IMR-90 (cell line): Measurements from ENCODE around the gene WIPF2. TPM values are rescaled to one million over a fixed set of nuclear protein-coding genes. Genes with fewer than 3 reads are reported as not detected.

Source experiments
- ATAC-seq: fragments of 200-7000 bp; cut with Tn5 transposase; 2 replicates; pipeline ENCODE4 v1.9.1; 2020; ENCODE audit warnings: low read depth, mild to moderate bottlenecking, moderate library complexity
- BruUV-seq: library from RNA; stranded (reverse); fragments of 400-500 nt; replicated peaks from 2 replicates; lab custom pipeline; 2021; lab: Mats Ljungman, UMichigan
- CTCF ChIA-PET: fragments of 300-600 bp; formaldehyde crosslinking; extraction: SDS; loops from one replicate; lab custom pipeline; 2021; ENCODE audit warnings: antibody characterized with exemption; lab: Yijun Ruan, JAX
- POLR2A ChIA-PET: fragments of 300-600 bp; sonication (Branson Sonifier 250); formaldehyde crosslinking; loops from one replicate; lab custom pipeline; 2022; ENCODE audit warnings: antibody characterized with exemption; ENCODE audit not compliant: unreplicated experiment; lab: Charles Lee
- DNase-seq: peaks from one replicate; pipeline ENCODE4 v3.0.0; 2013
- H2AFZ ChIP-seq: replicated peaks from 2 replicates; pipeline ENCODE3; 2013; ENCODE audit warnings: low read length, mild to moderate bottlenecking; ENCODE audit not compliant: poor library complexity
- H2AK5ac ChIP-seq: 2 replicates; pipeline ENCODE4 v1.6.1; 2013; ENCODE audit warnings: low read depth, low read length, inconsistent platforms
- H2AK9ac ChIP-seq: replicated peaks from 2 replicates; pipeline ENCODE3; 2013; ENCODE audit warnings: mild to moderate bottlenecking, low read depth, low read length, moderate library complexity; ENCODE audit not compliant: poor library complexity
- H2BK120ac ChIP-seq: 2 replicates; pipeline ENCODE4 v1.6.1; 2013; ENCODE audit warnings: low read depth, low read length, inconsistent platforms
- H2BK15ac ChIP-seq: 3 replicates; pipeline ENCODE4 v1.6.1; 2013; ENCODE audit warnings: low read depth, low read length, inconsistent platforms
- H2BK20ac ChIP-seq: 2 replicates; pipeline ENCODE4 v1.6.1; 2013; ENCODE audit warnings: low read depth, mild to moderate bottlenecking, inconsistent platforms, low read length, moderate library complexity
- H2BK5ac ChIP-seq: 2 replicates; pipeline ENCODE4 v1.6.1; 2013; ENCODE audit warnings: mild to moderate bottlenecking, low read depth, low read length, inconsistent platforms; ENCODE audit not compliant: poor library complexity, severe bottlenecking
- H3K14ac ChIP-seq: replicated peaks from 2 replicates; pipeline ENCODE4 v1.6.1; 2013; ENCODE audit warnings: low read depth, low read length, inconsistent platforms
- H3K18ac ChIP-seq: 2 replicates; pipeline ENCODE4 v1.6.1; 2013; ENCODE audit warnings: low read depth, low read length, control low read depth
- H3K23ac ChIP-seq: 2 replicates; pipeline ENCODE4 v1.6.1; 2013; ENCODE audit warnings: low read depth, low read length, inconsistent platforms
- H3K27ac ChIP-seq: 2 replicates; pipeline ENCODE4 v1.5.1; 2013; ENCODE audit warnings: mild to moderate bottlenecking, control low read depth, low read length; ENCODE audit not compliant: insufficient read depth
- H3K27me3 ChIP-seq: 2 replicates; pipeline ENCODE4 v1.6.1; 2013; ENCODE audit warnings: low read length; ENCODE audit not compliant: control insufficient read depth, insufficient read depth
- H3K36me3 ChIP-seq: 2 replicates; pipeline ENCODE4 v1.6.1; 2013; ENCODE audit warnings: low read length, mixed read lengths; ENCODE audit not compliant: control insufficient read depth, insufficient read depth
- H3K4ac ChIP-seq: 2 replicates; pipeline ENCODE4 v1.6.1; 2013; ENCODE audit warnings: low read depth, low read length, inconsistent platforms
- H3K4me1 ChIP-seq: 2 replicates; pipeline ENCODE4 v1.6.1; 2013; ENCODE audit warnings: low read length, mixed read lengths; ENCODE audit not compliant: control insufficient read depth, insufficient read depth
- H3K4me2 ChIP-seq: 2 replicates; pipeline ENCODE4 v1.6.1; 2013; ENCODE audit warnings: low read depth, mild to moderate bottlenecking, control low read depth, low read length, moderate library complexity
- H3K4me3 ChIP-seq: 2 replicates; pipeline ENCODE4 v1.5.1; 2013; ENCODE audit warnings: low read depth, mild to moderate bottlenecking, control low read depth, low read length, moderate library complexity; ENCODE audit not compliant: insufficient read depth
- H3K56ac ChIP-seq: 2 replicates; pipeline ENCODE4 v1.6.1; 2013; ENCODE audit warnings: low read length, inconsistent platforms; ENCODE audit not compliant: insufficient read depth; ENCODE audit errors: extremely low read depth
- H3K79me1 ChIP-seq, 2 experiments: 2 replicates each; pipeline ENCODE4 v1.6.1; 2013; ENCODE audit warnings: low read length in 2 of 2, inconsistent platforms in 1 of 2, low read depth in 1 of 2
- H3K9ac ChIP-seq: 2 replicates; pipeline ENCODE4 v1.6.1; 2013; ENCODE audit warnings: low read depth, low read length, control low read depth
- H3K9me1 ChIP-seq: 2 replicates; pipeline ENCODE4 v1.6.1; 2013; ENCODE audit warnings: low read length, inconsistent platforms; ENCODE audit not compliant: insufficient read depth
- H3K9me3 ChIP-seq: 2 replicates; pipeline ENCODE4 v1.6.1; 2013; ENCODE audit warnings: low read length; ENCODE audit not compliant: control insufficient read depth, insufficient read depth
- H4K20me1 ChIP-seq: 2 replicates; pipeline ENCODE4 v1.6.1; 2013; ENCODE audit warnings: low read length, inconsistent platforms; ENCODE audit not compliant: insufficient read depth
- H4K5ac ChIP-seq: 2 replicates; pipeline ENCODE4 v1.6.1; 2013; ENCODE audit warnings: mild to moderate bottlenecking, low read depth, low read length, control low read depth
- H4K8ac ChIP-seq, 2 experiments: 2 replicates each; pipeline ENCODE4 v1.6.1; 2013; ENCODE audit warnings: low read depth in 2 of 2, low read length in 2 of 2, control low read depth in 1 of 2, inconsistent platforms in 1 of 2
- H4K91ac ChIP-seq: 2 replicates; pipeline ENCODE4 v1.6.1; 2013; ENCODE audit warnings: low read depth, low read length, inconsistent platforms; ENCODE audit not compliant: insufficient read depth
- CHD1 ChIP-seq: IDR thresholded peaks from 2 replicates; pipeline ENCODE4 v1.6.1; 2012; ENCODE audit warnings: low read depth, low read length, improper control_type of control experiment
- CTCF ChIP-seq: conservative IDR thresholded peaks from 2 replicates; pipeline ENCODE4 v1.5.1; 2012; ENCODE audit warnings: mild to moderate bottlenecking, low read depth, low read length, improper control_type of control experiment
- ELK1 ChIP-seq: fragments of 150-350 bp; IDR thresholded peaks from 2 replicates; pipeline ENCODE4 v1.6.1; 2016; ENCODE audit warnings: low read depth, mild to moderate bottlenecking, low read length, moderate library complexity, borderline replicate concordance
- FOS ChIP-seq: fragments of 150-350 bp; IDR thresholded peaks from 2 replicates; pipeline ENCODE4 v1.6.1; 2016; ENCODE audit warnings: low read depth, low read length
- MXI1 ChIP-seq: IDR thresholded peaks from 2 replicates; pipeline ENCODE4 v1.6.1; 2012; ENCODE audit warnings: low read depth, mild to moderate bottlenecking, low read length, moderate library complexity, borderline replicate concordance
- NFE2L2 ChIP-seq: fragments of 150-350 bp; IDR thresholded peaks from 2 replicates; pipeline ENCODE4 v1.6.1; 2016; ENCODE audit warnings: low read depth, mild to moderate bottlenecking, low read length
- POLR2A ChIP-seq: IDR thresholded peaks from 2 replicates; pipeline ENCODE4 v1.6.1; 2012; ENCODE audit warnings: mild to moderate bottlenecking, low read depth, low read length
- RAD21 ChIP-seq: IDR thresholded peaks from 2 replicates; pipeline ENCODE4 v1.6.1; 2012; ENCODE audit warnings: low read length, improper control_type of control experiment
- SMC3 ChIP-seq: fragments of 150-350 bp; IDR thresholded peaks from 2 replicates; pipeline ENCODE4 v1.6.1; 2016; ENCODE audit warnings: low read depth, mild to moderate bottlenecking, antibody characterized with exemption, low read length, moderate library complexity
- USF2 ChIP-seq: fragments of 150-350 bp; IDR thresholded peaks from 2 replicates; pipeline ENCODE4 v1.6.1; 2017; ENCODE audit warnings: mild to moderate bottlenecking, antibody characterized with exemption, low read length, low read depth
- WGBS, 2 experiments: methylation state at CpG; one replicate each; pipeline versions ENCODE4 v1.1.5 to v1.1.7; 2013; ENCODE audit warnings: missing lambda C conversion rate in 2 of 2; ENCODE audit not compliant: insufficient read length in 1 of 2; ENCODE audit errors: extremely low coverage in 2 of 2; 5-methylcytosine and 5-hydroxymethylcytosine counted together
- dilution Hi-C: fragments of 300-500 bp; cut with HindIII; formaldehyde crosslinking; loops from one replicate; pipeline ENCODE4 v1.14.3; 2018; ENCODE audit warnings: low sequenced_read_pairs; ENCODE audit not compliant: unreplicated experiment
- in situ Hi-C: fragments of 300-500 bp; cut with MboI; formaldehyde crosslinking; loops from 3 replicates; pipeline ENCODE4 v1.14.3; 2019; ENCODE audit warnings: low sequenced_read_pairs, inconsistent platforms, mixed read lengths
- intact Hi-C: fragments of 100-400 bp; cut with micrococcal nuclease; formaldehyde crosslinking; loops from 2 replicates; pipeline ENCODE4 v1.10.0; 2022
- polyA plus RNA-seq, 3 experiments: library from polyadenylated mRNA; depleted of rRNA; stranded (reverse); fragments of >200 nt; gene quantifications; 2 replicates each; pipeline ENCODE4 v1.2.3, GENCODE V29; 2012; ENCODE audit warnings: low replicate concordance in 1 of 3
- total RNA-seq: library from RNA; depleted of rRNA; stranded (reverse); fragments of >200 nt; gene quantifications from 2 replicates; pipeline ENCODE4 v1.2.3, GENCODE V29; 2012

Gene WIPF2
- total and polyA plus RNA-seq, 2 of the 4 experiments (the other 2 are of a cell fraction) = 2.0 to 8.9 TPM

DNA sequence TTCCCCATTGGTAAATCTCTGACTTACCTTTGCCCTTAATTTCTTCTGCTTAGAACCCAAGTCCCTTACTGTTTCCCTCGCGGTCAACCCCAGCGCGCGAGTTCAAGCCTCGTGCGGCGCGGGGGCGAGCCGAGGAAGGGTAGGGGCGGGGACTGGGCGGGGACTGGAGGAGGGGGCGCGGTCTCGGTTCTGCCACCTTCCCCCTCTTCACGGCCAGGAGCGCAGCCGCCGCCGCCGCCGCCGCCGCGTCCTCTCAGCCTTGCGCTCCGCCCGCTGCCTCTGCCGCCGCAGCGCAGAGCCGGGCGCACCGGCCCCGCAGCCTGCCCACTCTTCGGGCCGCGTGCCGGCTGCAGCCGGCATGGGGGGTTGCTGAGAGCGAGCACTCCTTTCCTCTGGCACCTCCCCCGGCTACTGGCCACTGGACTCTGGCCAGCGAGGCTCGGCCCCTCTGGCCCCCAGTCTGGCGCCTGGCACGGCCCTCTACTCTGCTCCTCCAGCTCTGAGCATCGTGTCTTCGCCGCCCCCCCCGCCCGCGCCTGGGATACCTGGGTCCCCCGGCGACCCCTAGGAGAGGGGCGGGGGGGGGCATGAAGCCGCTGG is 41.7 kb upstream of the WIPF2 start, which contains the start of gene RAPGEFL1 (continued):
- no peak for TF ChIP-seq USF2

GRCh38 chr17:40178021-40178601 is 41.0 kb upstream of the WIPF2 start:
- H3K9me3 ChIP-seq = no peaks in the 10 kb centered on the region
- no peak overlapping the region for H2AK5ac ChIP-seq
- 72% methylated on average over 6 of the region's 46 CpGs; no CpG with 5 or more reads in 1 of the 2 experiments for WGBS, 2 experiments
- H3K56ac ChIP-seq = no peak overlapping the region
- no peak overlapping the region for H3K23ac ChIP-seq
- H3K4me1 ChIP-seq = peaks cover 17% of the 10 kb centered on the region
- H2AFZ ChIP-seq = no peak overlapping the region
- H4K5ac ChIP-seq = no peak overlapping the region
- ATAC-seq = no peak
- ChIA-PET CTCF (interaction anchor here (0.6 kb wide), 1 partner anchor 13 kb away, joined by 5 read pairs; no protein-coding TSS in a partner anchor), POLR2A (no interaction called here)
- no peak for DNase-seq
- no peak overlapping the region for H2AK9ac ChIP-seq
- in situ Hi-C loops = no loop called here
- no peak overlapping the region for H2BK5ac ChIP-seq
- no peaks in the 10 kb centered on the region for H3K27me3 ChIP-seq
- H2BK20ac ChIP-seq = no peak overlapping the region
- peaks cover 22% of the 10 kb centered on the region for H3K36me3 ChIP-seq
- peaks cover 14% of the 10 kb centered on the region for H4K20me1 ChIP-seq
- no TSS peak for BruUV-seq
- H3K4me3 ChIP-seq = no peak overlapping the region
- no peak overlapping the region for H3K27ac ChIP-seq
- dilution Hi-C loops = no loop called here
- H3K4me2 ChIP-seq = no peak overlapping the region
- TF ChIP-seq POLR2A (no peak), SMC3 (no peak), MXI1 (no peak), CHD1 (no peak), FOS (no peak), ELK1 (no peak), USF2 (no peak), RAD21 (no peak), NFE2L2 (no peak), CTCF (no peak)
- peaks cover 8% of the 10 kb centered on the region; the same call in 1 of the 2 replicates for H3K9me1 ChIP-seq
- intact Hi-C loops = no loop called here
- no peak overlapping the region for H4K8ac ChIP-seq
- no peak overlapping the region for H3K9ac ChIP-seq
- H3K18ac ChIP-seq = no peak overlapping the region
- no peak overlapping the region for H4K91ac ChIP-seq
- H3K14ac ChIP-seq = no peak overlapping the region
- H2BK120ac ChIP-seq = no peak overlapping the region
- no peak overlapping the region for H2BK15ac ChIP-seq
- H3K79me1 ChIP-seq = peaks cover 4 to 10% of the 10 kb centered on the region in 2 experiments; a peak in 2 of 4 replicates
- no peak overlapping the region for H3K4ac ChIP-seq
